NCI-H2227 (cell line): Measurements from ENCODE around the gene NEGR1.

Experiments
- DNase-seq: peaks from one replicate; lab custom pipeline; 2025; ENCODE audit not compliant: unreplicated experiment; lab: John Stamatoyannopoulos, UW

NEGR1 gene

GRCh38 chr1:72051538-72051937 is 230.8 kb downstream of the NEGR1 start:
- DNase-seq: no peak

GRCh38 chr1:72050551-72050950 is 231.8 kb downstream of the NEGR1 start:
- DNase-seq: no peak

- DNase-seq: no peak
Observed at GRCh38 chr1:72037745-72038343, 244.5 kb downstream of the NEGR1 start.

GRCh38 chr1:72034827-72035226 is 247.5 kb downstream of the NEGR1 start:
- DNase-seq: no peak

- DNase-seq: no peak
Observed at GRCh38 chr1:72023063-72023930, 259.0 kb downstream of the NEGR1 start.

DNA sequence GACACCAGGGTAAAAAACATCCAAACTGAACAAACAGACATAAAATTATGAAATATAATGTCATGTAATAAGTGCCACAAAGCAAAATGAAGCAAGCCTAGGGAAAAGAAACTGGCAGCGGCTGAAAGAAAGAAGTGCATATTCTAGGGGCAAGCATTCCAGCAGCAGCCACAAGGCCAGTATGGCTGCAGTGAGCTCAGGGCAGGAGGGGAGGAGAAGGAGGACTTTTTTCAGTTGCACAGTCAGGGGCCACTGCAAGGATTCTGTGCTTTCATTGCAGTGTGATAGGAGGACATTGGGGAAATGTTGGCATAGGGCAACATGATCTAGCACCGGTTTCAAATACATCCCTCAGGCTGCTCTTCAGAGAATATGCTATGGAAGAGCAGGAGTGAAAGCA is 263.8 kb downstream of the NEGR1 start:
- no peak for DNase-seq

GRCh38 chr1:72015006-72015405 is 267.3 kb downstream of the NEGR1 start:
- DNase-seq: no peak

GRCh38 chr1:72013161-72013560 is 269.2 kb downstream of the NEGR1 start:
- DNase-seq: no peak

- DNase-seq: no peak
Observed at GRCh38 chr1:72011721-72012120, 270.6 kb downstream of the NEGR1 start.

- no peak for DNase-seq
Observed at GRCh38 chr1:72010094-72010431, 272.3 kb downstream of the NEGR1 start.

- no peak for DNase-seq
Observed at GRCh38 chr1:72009173-72010093, 272.9 kb downstream of the NEGR1 start.

GRCh38 chr1:72007312-72007711 is 275.0 kb downstream of the NEGR1 start:
- DNase-seq: no peak

DNA sequence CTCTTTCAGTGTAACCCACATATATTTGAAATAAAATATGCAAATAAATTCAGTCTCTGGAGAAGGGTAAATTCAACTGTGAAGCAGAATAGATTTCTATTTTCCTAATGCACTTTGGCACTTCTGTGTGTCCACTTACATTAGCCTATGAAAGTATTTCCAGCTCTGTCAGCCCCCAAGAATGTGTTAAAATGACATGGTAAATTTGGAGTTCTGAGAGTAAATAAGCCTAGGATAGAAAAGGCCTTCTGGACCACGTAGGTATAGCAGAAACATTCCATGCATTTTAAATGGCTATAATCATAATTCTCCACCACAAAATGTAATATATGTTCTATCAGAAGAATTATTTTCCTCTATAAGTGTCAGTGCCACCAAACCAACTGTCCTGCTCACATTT is 276.2 kb downstream of the NEGR1 start:
- no peak for DNase-seq

DNA sequence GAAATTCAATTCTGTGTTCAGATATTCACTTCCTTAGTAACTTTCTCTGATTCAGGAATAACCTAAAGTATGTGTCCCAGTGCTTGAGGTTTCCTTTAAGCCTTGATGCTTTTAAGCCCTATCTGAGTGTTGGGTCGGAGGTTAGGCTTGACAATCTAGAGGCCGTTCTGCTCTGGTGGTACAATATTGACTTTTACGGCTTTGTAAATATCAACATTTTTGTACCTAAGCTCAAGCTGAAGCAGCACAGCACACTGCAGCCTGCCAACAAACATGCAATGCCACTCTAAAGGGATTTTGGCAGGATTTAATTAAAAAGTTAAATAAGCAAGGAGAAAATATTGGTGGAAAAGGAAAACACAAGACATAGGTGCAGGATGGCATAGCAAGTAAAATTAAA is 279.2 kb downstream of the NEGR1 start:
- DNase-seq: no peak

GRCh38 chr1:72000809-72001208 is 281.5 kb downstream of the NEGR1 start:
- no peak for DNase-seq

DNA sequence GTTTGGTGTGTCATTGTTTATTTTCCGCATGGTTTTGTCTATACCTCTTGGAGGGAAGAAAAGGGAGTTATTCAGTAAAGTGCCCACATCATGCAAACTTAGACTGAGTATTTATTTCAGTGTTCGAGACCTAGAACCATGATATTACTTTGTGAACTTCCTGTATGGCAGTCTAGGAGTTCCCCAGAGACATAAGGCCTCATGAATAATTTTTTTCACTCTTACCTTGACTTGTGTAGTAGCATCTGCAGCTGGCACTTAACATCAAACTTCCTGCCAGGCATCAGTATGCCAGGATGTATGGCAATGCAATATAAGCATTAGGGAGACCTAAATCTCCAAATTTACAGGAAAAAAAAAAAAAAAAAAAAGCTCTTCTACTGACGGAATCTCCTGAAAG is 287.7 kb downstream of the NEGR1 start:
- no peak for DNase-seq

GRCh38 chr1:71987181-71987580 is 295.2 kb downstream of the NEGR1 start:
- DNase-seq: no peak

DNA sequence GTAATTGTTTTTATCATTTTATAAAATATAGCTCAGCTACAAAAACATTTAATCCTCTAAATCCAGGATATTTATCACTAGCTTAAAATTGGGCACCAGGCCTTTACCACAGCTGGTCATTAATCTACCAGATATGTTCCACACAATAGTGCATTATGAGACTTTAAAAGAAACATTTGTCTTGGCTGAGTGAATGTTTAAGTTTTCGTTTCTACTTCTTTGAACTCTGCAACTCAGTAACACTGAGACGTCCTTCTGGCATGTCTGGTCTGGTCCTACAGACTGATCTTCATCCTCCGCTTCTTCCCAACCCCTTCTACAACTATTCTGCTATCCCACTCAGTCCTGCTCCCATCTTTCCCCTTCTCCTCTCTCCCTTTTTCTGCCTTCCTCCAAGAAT is 296.2 kb downstream of the NEGR1 start:
- no peak for DNase-seq

GRCh38 chr1:71980556-71980955 is 301.8 kb downstream of the NEGR1 start:
- no peak for DNase-seq

DNA sequence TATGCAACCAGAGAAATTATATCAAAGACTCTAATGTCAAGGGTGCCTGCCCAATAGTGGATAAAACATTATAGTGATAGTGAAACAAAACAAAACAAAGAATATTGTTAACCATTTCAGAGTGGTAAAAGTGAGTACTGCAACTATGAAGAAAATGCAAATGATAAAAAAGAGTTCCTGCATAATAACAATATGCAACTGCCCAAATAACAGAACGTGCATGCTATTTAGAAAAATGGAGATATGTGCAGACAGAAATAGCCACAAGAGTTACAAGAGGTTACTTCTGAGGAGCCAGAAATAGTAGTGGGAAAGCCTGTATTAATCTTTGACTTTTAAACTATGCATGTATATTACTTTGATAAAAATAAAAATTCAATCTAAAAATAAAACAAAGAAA is 302.5 kb downstream of the NEGR1 start:
- DNase-seq: no peak

DNA sequence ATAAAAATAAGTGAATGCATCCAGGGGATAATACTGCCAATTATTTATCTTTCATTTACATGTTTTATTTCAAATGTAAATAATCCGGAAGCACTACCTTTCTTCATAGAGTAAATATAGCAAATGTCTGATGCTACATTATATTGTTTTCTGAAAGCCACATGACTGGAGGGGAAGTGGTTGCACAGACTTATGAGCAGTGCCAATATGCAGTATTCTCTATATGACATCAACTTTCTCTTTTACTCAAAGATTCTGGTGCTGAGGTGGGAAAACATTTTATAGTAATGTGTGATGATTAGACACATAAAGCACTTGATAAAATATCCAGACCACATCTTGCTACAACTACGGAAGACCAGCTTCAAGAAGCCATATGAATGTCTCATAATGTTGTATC is 314.7 kb downstream of the NEGR1 start:
- DNase-seq: no peak

DNA sequence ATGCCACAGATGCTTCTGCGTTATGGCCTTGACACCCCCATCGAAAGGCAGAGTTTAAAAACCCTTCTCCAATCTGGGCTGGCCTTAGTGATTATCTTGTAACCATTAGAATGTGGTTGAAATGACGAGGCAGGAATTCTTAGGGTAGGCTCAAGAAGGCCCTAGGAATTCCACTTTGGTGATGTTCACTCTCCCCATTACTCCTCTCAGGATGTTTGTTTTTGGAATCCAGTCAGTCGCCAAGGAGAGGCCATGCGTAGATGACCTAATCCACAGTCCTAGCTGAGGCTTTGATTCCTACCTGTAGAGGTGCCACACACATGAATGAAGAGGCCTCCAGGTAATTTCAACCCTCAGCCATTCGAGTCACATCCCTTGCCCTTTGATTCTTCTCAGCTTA is 318.2 kb downstream of the NEGR1 start:
- DNase-seq: no peak
